Caco-2 (cell line): Measurements from ENCODE around the gene NFATC2. TPM values are rescaled to one million over a fixed set of nuclear protein-coding genes. Genes with fewer than 3 reads are reported as not detected.

Experiments used
- BruUV-seq: library from RNA; stranded (reverse); fragments of 400-500 nt; replicated peaks from 2 replicates; lab custom pipeline; 2021; lab: Mats Ljungman, UMichigan
- CTCF ChIA-PET: fragments of 300-600 bp; sonication (Branson Sonifier 250); formaldehyde crosslinking; loops from one replicate; lab custom pipeline; 2022; ENCODE audit warnings: antibody characterized with exemption; lab: Charles Lee
- POLR2A ChIA-PET: fragments of 300-600 bp; sonication (Branson Sonifier 250); formaldehyde crosslinking; loops from one replicate; lab custom pipeline; 2022; ENCODE audit warnings: antibody characterized with exemption; lab: Charles Lee
- DNase-seq, 2 experiments: peaks; one replicate each; pipeline versions ENCODE4 v3.0.0 to v3.0.0-alpha.2; 2020 to 2022
- H3K27me3 ChIP-seq: replicated peaks from 2 replicates; pipeline ENCODE4 v1.6.0; 2011; ENCODE audit warnings: low read length; ENCODE audit not compliant: control insufficient read depth, insufficient read depth
- H3K36me3 ChIP-seq: 2 replicates; pipeline ENCODE4 v1.5.1; 2011; ENCODE audit warnings: low read length; ENCODE audit not compliant: control insufficient read depth, insufficient read depth
- H3K4me1 ChIP-seq: fragments of 250-450 bp; sonication (Bioruptor Pico); 2 replicates; pipeline ENCODE4 v1.5.1; 2020; ENCODE audit warnings: mild to moderate bottlenecking
- H3K4me3 ChIP-seq: 2 replicates; pipeline ENCODE4 v1.5.1; 2011; ENCODE audit warnings: low read depth, mild to moderate bottlenecking, control low read depth, low read length
- H3K9me3 ChIP-seq: fragments of 250-450 bp; sonication (Bioruptor Pico); 2 replicates; pipeline ENCODE4 v1.5.1; 2020; ENCODE audit warnings: mild to moderate bottlenecking, moderate library complexity
- H3K27ac Mint-ChIP-seq: one replicate; pipeline ENCODE4 v1.8.0; 2022; ENCODE audit warnings: mixed read lengths; ENCODE audit not compliant: unreplicated experiment
- H3K27me3 Mint-ChIP-seq: one replicate; pipeline ENCODE4 v1.8.0; 2022; ENCODE audit warnings: mixed read lengths; ENCODE audit not compliant: insufficient read depth, unreplicated experiment
- H3K36me3 Mint-ChIP-seq: one replicate; pipeline ENCODE4 v1.8.0; 2022; ENCODE audit warnings: mild to moderate bottlenecking, mixed read lengths; ENCODE audit not compliant: insufficient read depth, unreplicated experiment
- H3K4me1 Mint-ChIP-seq: one replicate; pipeline ENCODE4 v1.8.0; 2022; ENCODE audit warnings: low read depth, mixed read lengths; ENCODE audit not compliant: unreplicated experiment
- H3K4me3 Mint-ChIP-seq: one replicate; pipeline ENCODE4 v1.8.0; 2022; ENCODE audit warnings: mild to moderate bottlenecking, moderate library complexity, mixed read lengths; ENCODE audit not compliant: unreplicated experiment
- H3K9me3 Mint-ChIP-seq: one replicate; pipeline ENCODE4 v1.8.0; 2022; ENCODE audit warnings: mixed read lengths; ENCODE audit not compliant: unreplicated experiment
- CTCF ChIP-seq, 2 experiments: fragments of 200-600 bp in 1 of 2; IDR thresholded peaks; 1 replicate in 1 of 2; 2 replicates in 1 of 2; pipeline versions ENCODE4 v1.5.1 to v1.8.0; 2011 to 2022; ENCODE audit warnings: antibody characterized with exemption in 1 of 2, control low read depth in 1 of 2, inconsistent platforms in 1 of 2, low read depth in 1 of 2, low read length in 1 of 2, mild to moderate bottlenecking in 1 of 2, moderate library complexity in 1 of 2; ENCODE audit not compliant: insufficient read depth in 1 of 2, severe bottlenecking in 1 of 2, unreplicated experiment in 1 of 2
- intact Hi-C: fragments of 100-400 bp; cut with micrococcal nuclease; formaldehyde crosslinking; loops from one replicate; pipeline ENCODE4 v1.10.0; 2022; ENCODE audit not compliant: unreplicated experiment
- total RNA-seq: library from RNA; stranded (reverse); gene quantifications from 2 replicates; pipeline ENCODE4 v1.2.3, GENCODE V29; 2022

NFATC2 gene
- total RNA-seq, 1 experiment from 2014 or later = 20.8 TPM

GRCh38 chr20:51444922-51445438 lies 97.5 kb downstream of the NFATC2 start:
- DNase-seq = no peak
- Histone ChIP-seq H3K36me3 (no peaks in the 10 kb centered on the region; the same call in 1 of the 2 replicates), H3K27me3 (no peaks in the 10 kb centered on the region), H3K4me3 (no peak overlapping the region), H3K9me3 (no peaks in the 10 kb centered on the region), H3K4me1 (peaks cover 24% of the 10 kb centered on the region)
- no peak overlapping the region for H3K4me3 Mint-ChIP-seq
- intact Hi-C loops = loop anchor here (5.0 kb wide), 1 partner anchor 97 kb away; the partner anchor contains the start of gene NFATC2
- TF ChIP-seq CTCF (IDR thresholded peaks at IDR 0.05; ENCODE audit: insufficient read depth in 1 of 2, low read depth in 1 of 2, low read length in 1 of 2, severe bottlenecking in 1 of 2, unreplicated experiment in 1 of 2) = no peak
- no peaks in the 10 kb centered on the region for H3K9me3 Mint-ChIP-seq
- POLR2A ChIA-PET = interaction anchor here (0.5 kb wide), 1 partner anchor 12 kb away, joined by 4 read pairs; no protein-coding TSS in a partner anchor
- peaks cover 29% of the 10 kb centered on the region for H3K36me3 Mint-ChIP-seq
- H3K27ac Mint-ChIP-seq = peak overlapping the region; percentile 46
- BruUV-seq = no TSS peak
- CTCF ChIA-PET = no interaction called here
- H3K4me1 Mint-ChIP-seq = peaks cover 38% of the 10 kb centered on the region
- H3K27me3 Mint-ChIP-seq = no peaks in the 10 kb centered on the region

GRCh38 chr20:51444467-51444866 lies 98.1 kb downstream of the NFATC2 start:
- Mint-ChIP-seq H3K27me3 (no peaks in the 10 kb centered on the region), H3K36me3 (peaks cover 29% of the 10 kb centered on the region), H3K4me1 (peaks cover 38% of the 10 kb centered on the region), H3K9me3 (no peaks in the 10 kb centered on the region), H3K4me3 (no peak overlapping the region), H3K27ac (peak overlapping the region; percentile 46)
- no peak for TF ChIP-seq CTCF (IDR thresholded peaks at IDR 0.05; ENCODE audit: insufficient read depth in 1 of 2, low read depth in 1 of 2, low read length in 1 of 2, severe bottlenecking in 1 of 2, unreplicated experiment in 1 of 2)
- ChIA-PET CTCF (no interaction called here), POLR2A (no interaction called here)
- H3K27me3 ChIP-seq = no peaks in the 10 kb centered on the region
- H3K4me3 ChIP-seq = no peak overlapping the region
- no TSS peak for BruUV-seq
- peaks cover 24% of the 10 kb centered on the region for H3K4me1 ChIP-seq
- intact Hi-C loops = no loop called here
- DNase-seq = no peak
- H3K36me3 ChIP-seq = no peaks in the 10 kb centered on the region; the same call in 1 of the 2 replicates
- no peaks in the 10 kb centered on the region for H3K9me3 ChIP-seq

GRCh38 chr20:51442602-51443001 lies 99.9 kb downstream of the NFATC2 start:
- Mint-ChIP-seq H3K4me1 (peaks cover 26% of the 10 kb centered on the region), H3K27me3 (no peaks in the 10 kb centered on the region), H3K27ac (peak overlapping the region; percentile 18), H3K36me3 (peaks cover 24% of the 10 kb centered on the region), H3K4me3 (no peak overlapping the region), H3K9me3 (no peaks in the 10 kb centered on the region)
- H3K4me1 ChIP-seq = peaks cover 15% of the 10 kb centered on the region
- no peak for TF ChIP-seq CTCF (IDR thresholded peaks at IDR 0.05; ENCODE audit: insufficient read depth in 1 of 2, low read depth in 1 of 2, low read length in 1 of 2, severe bottlenecking in 1 of 2, unreplicated experiment in 1 of 2)
- no peak for DNase-seq
- H3K9me3 ChIP-seq = no peaks in the 10 kb centered on the region
- BruUV-seq = no TSS peak
- CTCF ChIA-PET = no interaction called here
- H3K27me3 ChIP-seq = no peaks in the 10 kb centered on the region
- H3K4me3 ChIP-seq = no peak overlapping the region
- H3K36me3 ChIP-seq = no peaks in the 10 kb centered on the region
- POLR2A ChIA-PET = no interaction called here
- intact Hi-C loops = no loop called here
